ENCODE results near the gene ABITRAM.
"Not testable (repeated sequence)": the region's sequence is repeated elsewhere in the genome, so short reads cannot be mapped to it uniquely, and the experiment has no call there.

Gene ABITRAM

GRCh38 chr9:108933231-108933717 lies 926 bp upstream of the ABITRAM start:
- DNase-seq = peak; percentile 9

- DNase-seq = peak; percentile 86
These were observed 380 bp upstream of the ABITRAM start, which contains the start of gene ELP1 for GRCh38 chr9:108933718-108934322. Gene ELP1, minus strand, starts transcription at chr9:108934124. Its CDS starts 2,978 bp downstream, at chr9:108931146.

- no peak for DNase-seq
These were observed 3.5 kb downstream of the ABITRAM start for GRCh38 chr9:108937561-108938305.

- DNase-seq = no peak
These were observed 5.8 kb downstream of the ABITRAM start for GRCh38 chr9:108939975-108940374.

GRCh38 chr9:108950168-108950567 lies 16.0 kb downstream of the ABITRAM start:
- DNase-seq = no peak

- no peak for DNase-seq
These were observed 17.4 kb downstream of the ABITRAM start for GRCh38 chr9:108951578-108951977.

GRCh38 chr9:108953983-108954574 lies 19.9 kb downstream of the ABITRAM start:
- DNase-seq = peak; percentile 41

- DNase-seq = no peak
These were observed 21.9 kb downstream of the ABITRAM start for GRCh38 chr9:108956022-108956630.

- DNase-seq = no peak
These were observed 22.4 kb downstream of the ABITRAM start for GRCh38 chr9:108956631-108957026.

- no peak for DNase-seq
These were observed 26.1 kb downstream of the ABITRAM start for GRCh38 chr9:108960331-108960730.

GRCh38 chr9:108961151-108961550 lies 27.0 kb downstream of the ABITRAM start:
- DNase-seq = no peak

GRCh38 chr9:108963459-108964143 lies 29.4 kb downstream of the ABITRAM start:
- DNase-seq = no peak

GRCh38 chr9:108967916-108968315 lies 33.7 kb downstream of the ABITRAM start:
- no peak for DNase-seq

GRCh38 chr9:108971392-108971791 lies 37.2 kb downstream of the ABITRAM start:
- not testable (repeated sequence) for DNase-seq

GRCh38 chr9:108972186-108972585 lies 38.0 kb downstream of the ABITRAM start:
- DNase-seq = no peak

- no peak for DNase-seq
These were observed 38.5 kb downstream of the ABITRAM start for GRCh38 chr9:108972626-108973209.

GRCh38 chr9:108973895-108974294 lies 39.7 kb downstream of the ABITRAM start:
- no peak for DNase-seq

GRCh38 chr9:108978205-108978604 lies 44.0 kb downstream of the ABITRAM start:
- no peak for DNase-seq

- no peak for DNase-seq
These were observed 46.7 kb downstream of the ABITRAM start for GRCh38 chr9:108980893-108981292.

GRCh38 chr9:108983885-108984284 lies 49.7 kb downstream of the ABITRAM start:
- no peak for DNase-seq

Measured in kidney glomerular epithelial cell (primary cell).